Measurements from ENCODE around the gene ADCY10. TPM values are rescaled to one million over a fixed set of nuclear protein-coding genes. Genes with fewer than 3 reads are reported as not detected.

ADCY10 gene
- total RNA-seq, 1 experiment from 2014 or later, result 0.20 TPM

DNA sequence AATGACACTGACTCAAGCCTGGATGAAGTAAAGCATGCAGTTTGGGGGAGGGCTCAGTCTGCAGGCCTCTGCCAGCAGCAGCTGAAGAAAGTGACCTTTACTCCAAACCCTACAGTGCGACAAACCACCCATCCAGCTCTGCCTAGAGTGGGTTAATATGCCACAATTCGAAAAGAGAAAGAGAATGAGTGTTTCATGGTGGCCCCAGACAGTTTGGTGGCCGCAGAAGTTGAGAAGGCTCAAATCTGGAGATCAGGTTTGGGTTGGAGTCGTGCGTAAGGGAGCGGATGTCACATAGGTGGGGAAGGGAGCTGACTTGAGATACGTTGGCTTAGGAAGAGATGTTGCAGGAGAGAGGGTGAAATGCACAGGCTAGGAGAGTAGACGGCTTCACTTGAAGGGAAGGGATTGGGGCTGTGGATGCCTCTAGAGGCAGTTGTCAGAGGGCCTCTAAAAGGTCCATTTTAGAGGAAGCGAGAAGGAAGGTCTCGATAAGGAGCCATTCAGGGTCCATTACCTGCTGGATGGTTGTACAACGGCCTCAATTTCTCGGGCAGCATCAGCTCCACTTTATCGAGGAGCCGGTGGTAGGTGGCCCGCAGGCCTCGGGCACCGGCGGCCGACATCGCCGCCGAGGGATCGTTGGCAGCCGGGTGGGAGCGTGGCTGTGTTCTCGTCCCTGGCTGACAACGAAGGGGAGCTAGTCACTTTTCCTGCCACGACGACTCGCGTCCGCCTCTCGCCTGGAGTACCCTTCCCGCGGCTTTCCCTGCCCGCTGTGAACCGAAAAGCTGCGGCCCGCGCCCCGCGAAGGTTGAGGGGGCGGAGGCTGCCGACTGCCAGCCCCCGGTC is 21.5 kb upstream of the ADCY10 start:
- Histone ChIP-seq H3K79me1 (ENCODE audit: insufficient read depth, low read depth, low read length, poor library complexity, severe bottlenecking) (no peaks in the 10 kb centered on the region), H3K4me2 (ENCODE audit: insufficient read depth, insufficient read length, low read length) (peak overlapping the region; percentile 87), H3K4ac (ENCODE audit: low read depth, low read length) (no peak overlapping the region), H4K8ac (replicated peaks; ENCODE audit: insufficient read length, low read depth, low read length) (no peak overlapping the region), H3K23ac (ENCODE audit: insufficient read length, low read depth, low read length) (no peak overlapping the region), H3K23me2 (ENCODE audit: insufficient read length, low read depth, low read length, poor library complexity, severe bottlenecking) (peaks cover 11% of the 10 kb centered on the region), H3K18ac (ENCODE audit: insufficient read length, low read depth, low read length) (peak overlapping the region; percentile 88), H3K56ac (ENCODE audit: insufficient read length, low read depth, low read length) (no peak overlapping the region), H2BK5ac (ENCODE audit: insufficient read length, low read length) (no peak overlapping the region), H2BK15ac (ENCODE audit: low read depth, low read length) (no peak overlapping the region), H2BK120ac (ENCODE audit: low read depth, low read length, poor library complexity, severe bottlenecking) (no peak overlapping the region), H3K9me3 (ENCODE audit: control insufficient read depth, low read depth, low read length) (no peaks in the 10 kb centered on the region), H4K91ac (ENCODE audit: insufficient read length, low read depth, low read length) (no peak overlapping the region), H3K27me3 (ENCODE audit: insufficient read depth, low read length) (no peaks in the 10 kb centered on the region), H3K79me2 (ENCODE audit: insufficient read depth, low read length) (peaks cover 5% of the 10 kb centered on the region; the same call in 1 of the 2 replicates), H2AK5ac (ENCODE audit: insufficient read length, low read length) (no peak overlapping the region), H2BK20ac (ENCODE audit: low read depth, low read length, poor library complexity, severe bottlenecking) (no peak overlapping the region), H3K14ac (ENCODE audit: insufficient read depth, low read length) (peak overlapping the region; percentile 67; the same call in 1 of the 2 replicates), H3K9ac (ENCODE audit: extremely low read depth, insufficient read length, low read length) (peak overlapping the region; percentile 75), H4K20me1 (ENCODE audit: control insufficient read depth, insufficient read depth, insufficient read length) (no peaks in the 10 kb centered on the region), H2BK12ac (ENCODE audit: insufficient read length, low read depth, low read length) (no peak overlapping the region), H4K5ac (ENCODE audit: insufficient read length, low read depth, low read length) (no peak overlapping the region), H3T11ph (ENCODE audit: low read length) (no peak overlapping the region), H3K4me1 (ENCODE audit: insufficient read depth, low read length) (0 out of 2 replicates have a peak, but pooled peaks cover 3% of the 10 kb centered on the region), H2AFZ (ENCODE audit: low read length) (peak overlapping the region; percentile 69), H3K27ac (ENCODE audit: insufficient read length, low read depth, low read length) (peak overlapping the region; percentile 0)
- no CpG with 5 or more reads among the region's 45 CpGs for WGBS (ENCODE audit: extremely low coverage, insufficient read length, low lambda C conversion rate)
- Mint-ChIP-seq H3K27ac (peak overlapping the region; percentile 36 to 87 (median 44); a peak in 6 of 7 replicates), H3K9me3 (peaks cover 0 to 3% of the 10 kb centered on the region in 2 experiments; a peak in 1 of 5 replicates), H3K4me3 (peak overlapping the region; percentile 88 to 97), H3K4me1 (peaks cover 19 to 22% of the 10 kb centered on the region in 2 experiments), H3K27me3 (ENCODE audit: low read depth) (no peaks in the 10 kb centered on the region), H3K36me3 (ENCODE audit: insufficient read depth in 1 of 3, low read depth in 3 of 3) (no peaks in the 10 kb centered on the region; a peak in 1 of 7 replicates)
- DNase-seq, result no peak
- TF ChIP-seq CTCF (conservative IDR thresholded peaks at IDR 0.05), result no peak; the same call in 2 of the 3 replicates

Data from H9 (cell line).